Prostate gland (tissue), 2 donors: Measurements from ENCODE around the gene TMEM170B.

ENCODE experiments used
- POLR2A ChIP-seq: fragments of 450-650 bp; IDR thresholded peaks from one replicate; pipeline ENCODE4 v1.6.1; 2016; ENCODE audit warnings: antibody characterized with exemption, mild to moderate bottlenecking
- TF ChIP-seq, protein P1 (sequence below), 4 experiments: fragments of 200-600 bp in 2 of 4; fragments of 450-650 bp in 2 of 4; sonication (generic) in 2 of 4; IDR thresholded peaks; 1 replicate in 3 of 4; 2 replicates in 1 of 4; pipeline ENCODE4 v1.5.1; 2016 to 2019; ENCODE audit warnings: antibody characterized with exemption in 4 of 4, mild to moderate bottlenecking in 2 of 4, moderate library complexity in 2 of 4

DNA sequence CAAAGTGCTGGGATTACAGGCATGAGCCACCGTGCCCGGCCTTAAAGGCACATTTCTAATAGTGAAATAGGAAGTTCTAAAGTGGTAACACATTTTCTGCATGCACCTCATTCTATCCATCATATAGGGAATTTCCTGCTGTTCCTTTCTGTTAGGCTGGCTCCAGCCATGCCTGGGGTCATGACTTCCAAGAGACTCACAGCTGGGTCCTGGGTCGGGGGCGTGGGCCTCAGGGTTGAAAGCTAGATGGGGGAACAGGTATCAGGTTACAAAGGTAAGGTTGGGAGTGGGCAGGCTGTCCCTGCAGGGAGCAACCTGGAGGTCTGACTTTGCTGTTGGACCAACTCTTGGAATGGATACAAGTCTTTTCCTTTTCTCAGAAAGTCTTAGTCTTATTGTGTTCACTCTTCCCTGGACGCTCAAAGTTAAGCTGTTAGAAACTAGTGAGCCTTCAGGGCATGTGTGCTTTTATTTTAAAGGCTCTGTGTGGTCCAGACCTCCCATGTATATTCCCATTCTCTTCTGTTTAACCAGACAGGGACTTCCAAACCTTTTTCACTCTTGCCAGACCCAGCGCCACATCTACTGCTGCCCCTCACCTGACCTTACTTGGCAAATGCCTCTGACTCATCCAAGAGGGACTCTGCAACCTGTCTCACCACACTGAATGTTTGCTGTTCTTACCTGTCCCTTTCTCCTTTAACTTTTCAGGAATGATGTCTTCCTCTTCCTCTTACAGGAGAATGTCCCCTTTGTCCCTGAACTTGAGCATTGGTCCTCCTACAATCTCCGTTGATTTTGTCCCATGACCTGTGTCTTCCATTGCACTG is 64.4 kb downstream of the TMEM170B start:
- TF ChIP-seq, protein P1, sequence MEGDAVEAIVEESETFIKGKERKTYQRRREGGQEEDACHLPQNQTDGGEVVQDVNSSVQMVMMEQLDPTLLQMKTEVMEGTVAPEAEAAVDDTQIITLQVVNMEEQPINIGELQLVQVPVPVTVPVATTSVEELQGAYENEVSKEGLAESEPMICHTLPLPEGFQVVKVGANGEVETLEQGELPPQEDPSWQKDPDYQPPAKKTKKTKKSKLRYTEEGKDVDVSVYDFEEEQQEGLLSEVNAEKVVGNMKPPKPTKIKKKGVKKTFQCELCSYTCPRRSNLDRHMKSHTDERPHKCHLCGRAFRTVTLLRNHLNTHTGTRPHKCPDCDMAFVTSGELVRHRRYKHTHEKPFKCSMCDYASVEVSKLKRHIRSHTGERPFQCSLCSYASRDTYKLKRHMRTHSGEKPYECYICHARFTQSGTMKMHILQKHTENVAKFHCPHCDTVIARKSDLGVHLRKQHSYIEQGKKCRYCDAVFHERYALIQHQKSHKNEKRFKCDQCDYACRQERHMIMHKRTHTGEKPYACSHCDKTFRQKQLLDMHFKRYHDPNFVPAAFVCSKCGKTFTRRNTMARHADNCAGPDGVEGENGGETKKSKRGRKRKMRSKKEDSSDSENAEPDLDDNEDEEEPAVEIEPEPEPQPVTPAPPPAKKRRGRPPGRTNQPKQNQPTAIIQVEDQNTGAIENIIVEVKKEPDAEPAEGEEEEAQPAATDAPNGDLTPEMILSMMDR (IDR thresholded peaks at IDR 0.05), result no peak
- no peak for TF ChIP-seq POLR2A
